Epithelial cell of proximal tubule (primary cell): ENCODE data around the gene ELMO3. TPM values are rescaled to one million over a fixed set of nuclear protein-coding genes. Genes with fewer than 3 reads are reported as not detected.

Experiments
- DNase-seq: peaks from one replicate; pipeline ENCODE4 v3.0.0-alpha.2; 2011; ENCODE audit warnings: low read depth
- H3K4me3 ChIP-seq: 2 replicates; pipeline ENCODE4 v1.5.1; 2011; ENCODE audit warnings: low read depth, mild to moderate bottlenecking, low read length
- CTCF ChIP-seq: conservative IDR thresholded peaks from 2 replicates; pipeline ENCODE4 v1.5.1; 2012; ENCODE audit warnings: low read depth, mild to moderate bottlenecking, low read length
- total RNA-seq: library from RNA; depleted of rRNA; stranded (reverse); fragments of >200 nt; gene quantifications from 2 replicates; pipeline ENCODE4 v1.2.3, GENCODE V29; 2015

ELMO3 gene
- total RNA-seq, 1 donor from 2014 or later: 11.0 TPM

DNA sequence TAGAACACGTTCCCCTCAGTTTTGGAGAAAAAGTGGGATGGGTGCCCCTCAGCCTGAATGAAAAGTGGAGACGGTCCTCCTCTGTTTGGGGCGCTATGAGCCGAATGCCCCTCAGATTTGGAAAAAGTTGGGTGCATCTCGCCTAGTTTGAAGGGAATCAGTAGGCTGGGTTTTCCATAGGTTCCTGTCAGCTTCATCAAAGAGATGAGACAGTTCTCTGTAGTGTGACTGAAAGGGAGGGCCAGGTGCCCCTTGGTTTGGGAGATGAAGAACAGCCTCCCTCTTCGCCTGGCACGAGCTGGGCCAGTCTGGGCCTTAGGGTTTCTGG is 49.1 kb downstream of the ELMO3 start:
- DNase-seq: no peak
- H3K4me3 ChIP-seq: peak overlapping the region; percentile 59
- TF ChIP-seq CTCF: no peak

DNA sequence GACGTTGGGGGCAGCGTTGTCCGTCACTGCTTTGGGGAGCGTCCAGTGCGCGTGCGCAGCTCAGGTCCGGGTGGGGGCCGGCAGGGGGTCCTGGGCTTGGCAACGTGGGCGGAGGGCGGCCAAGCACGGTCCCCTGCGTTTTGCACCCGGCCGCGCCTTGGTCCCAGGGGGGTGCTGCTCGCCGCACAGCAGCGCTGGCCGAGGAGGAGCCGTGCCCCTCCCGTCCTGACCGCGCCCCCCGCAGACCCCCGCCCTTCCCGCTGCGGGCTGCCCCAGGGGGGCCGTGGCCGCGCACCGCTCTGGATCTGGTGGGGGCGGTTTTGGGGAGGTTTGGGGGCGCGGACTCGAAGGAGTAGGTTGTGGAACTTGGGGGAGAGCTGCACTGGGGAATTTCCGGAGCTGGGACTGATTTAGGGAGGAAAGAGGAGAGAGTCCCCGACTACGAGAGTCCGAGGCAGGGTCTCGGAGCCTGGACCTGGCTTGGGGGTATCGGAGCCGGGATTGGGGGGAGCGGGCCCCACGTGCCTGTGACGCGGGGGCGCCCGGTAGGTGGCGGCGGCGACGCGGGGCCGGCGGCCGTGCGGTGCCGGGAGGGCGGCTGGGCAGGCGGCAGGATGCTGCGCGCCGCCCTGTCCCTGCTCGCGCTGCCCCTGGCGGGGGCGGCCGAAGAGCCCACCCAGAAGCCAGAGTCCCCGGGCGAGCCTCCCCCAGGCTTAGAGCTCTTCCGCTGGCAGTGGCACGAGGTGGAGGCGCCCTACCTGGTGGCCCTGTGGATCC is 49.7 kb downstream of the ELMO3 start, which contains the start of gene SLC9A5:
TSS of gene SLC9A5 (plus strand) at position 579 of the 777 bp plus-strand sequence. CDS start at position 615, 36 bp downstream.
- TF ChIP-seq CTCF: no peak

DNA sequence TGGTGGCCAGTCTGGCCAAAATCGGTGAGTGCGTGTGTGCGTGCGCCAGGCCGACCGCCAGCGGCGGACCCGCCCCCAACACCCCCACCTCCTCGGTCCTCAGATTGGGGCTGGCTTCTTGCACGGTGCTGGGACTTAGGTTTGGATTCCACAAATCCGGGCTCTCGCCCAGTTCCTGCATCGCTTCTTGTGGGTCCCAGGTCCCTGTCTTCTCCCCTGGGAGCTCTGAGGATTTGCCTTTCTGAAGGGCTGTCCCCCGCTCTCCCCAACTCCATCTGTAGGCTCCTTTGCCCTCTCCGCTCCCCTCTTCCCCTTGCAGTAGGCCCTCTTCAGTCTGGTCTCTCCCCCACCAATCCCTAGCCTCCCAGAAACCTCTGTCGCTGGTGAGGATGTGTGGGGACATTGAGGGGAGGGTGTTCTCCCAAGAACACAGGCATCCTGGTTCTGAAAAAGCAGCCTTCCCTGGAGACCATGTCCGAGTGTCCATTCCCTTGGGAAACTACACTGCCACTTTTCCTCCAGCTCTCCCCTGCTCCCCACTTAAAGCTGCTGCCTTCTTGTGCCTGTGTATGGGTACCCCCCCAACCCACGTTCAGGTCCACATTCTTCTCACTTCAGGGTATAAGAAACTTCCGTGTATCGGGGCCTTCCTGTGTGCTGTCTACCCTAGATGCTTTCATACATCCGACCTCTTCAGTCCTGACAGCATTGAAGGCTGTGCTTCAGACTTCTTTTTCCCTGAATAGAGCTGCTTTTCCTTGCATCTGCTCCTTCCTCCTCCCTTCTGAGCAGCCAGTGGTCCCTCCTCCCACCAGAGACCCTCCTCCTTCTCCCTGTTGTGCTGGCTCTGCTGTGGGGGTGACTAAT is 50.5 kb downstream of the ELMO3 start:
- no peak for TF ChIP-seq CTCF
- peak overlapping the region; percentile 59 for H3K4me3 ChIP-seq
- DNase-seq: no peak

More for the DNA sequence above, 49.7 kb downstream of the ELMO3 start, which contains the start of gene SLC9A5:
- DNase-seq: no peak
- peak within 1 kb of the TSS; percentile 59 for H3K4me3 ChIP-seq

- TF ChIP-seq CTCF: no peak
- DNase-seq: no peak
- no peak overlapping the region for H3K4me3 ChIP-seq
Observed at GRCh38 chr16:67250045-67250327, 51.1 kb downstream of the ELMO3 start.

DNA sequence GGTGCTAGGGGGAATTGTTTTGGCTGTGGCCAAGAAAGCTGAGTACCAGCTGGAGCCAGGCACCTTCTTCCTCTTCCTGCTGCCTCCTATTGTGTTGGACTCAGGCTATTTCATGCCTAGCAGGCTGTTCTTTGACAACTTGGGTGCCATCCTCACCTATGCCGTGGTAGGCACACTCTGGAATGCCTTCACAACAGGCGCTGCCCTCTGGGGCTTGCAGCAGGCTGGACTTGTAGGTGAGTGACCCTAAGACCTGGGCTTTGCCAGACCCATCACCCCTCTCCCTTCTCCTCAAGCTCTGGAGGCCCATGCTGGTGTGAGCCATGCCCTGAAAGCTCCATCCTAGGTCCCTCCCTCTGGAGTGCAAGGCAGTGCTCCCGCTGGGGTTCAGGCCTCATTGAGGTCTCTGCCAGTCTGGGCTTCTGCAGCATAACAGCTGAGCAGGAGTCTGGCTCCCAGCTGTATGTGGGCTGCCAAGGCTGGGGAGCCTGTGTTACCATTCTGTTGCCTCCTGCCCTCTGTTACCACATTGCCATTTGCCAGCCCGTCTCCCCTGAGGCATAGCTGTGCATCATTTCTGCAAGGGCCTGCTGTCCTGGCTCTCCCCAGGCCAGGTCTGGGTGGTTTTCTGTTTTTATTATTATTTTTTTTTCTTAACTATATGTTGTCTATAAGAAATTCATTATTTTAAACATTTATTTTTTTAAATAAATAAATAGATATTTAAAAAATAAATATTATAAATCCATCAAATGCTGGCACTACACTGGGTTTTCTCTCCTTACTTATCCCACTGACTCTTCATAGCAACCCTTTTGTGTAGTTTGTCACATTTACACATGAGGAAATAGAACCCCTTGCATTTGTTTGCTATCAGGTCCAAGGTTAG is 53.9 kb downstream of the ELMO3 start:
- TF ChIP-seq CTCF: no peak
- no peak overlapping the region for H3K4me3 ChIP-seq
- no peak for DNase-seq

Other genes starting within 250 kb of the ELMO3 start
- 0.75 TPM in 1 of 2 replicates, not detected in the other for gene CES3, start 237.9 kb upstream of the ELMO3 start, total RNA-seq
- 0.52 and 2.0 TPM in 2 replicates for gene CES4A, start 210.5 kb upstream of the ELMO3 start, total RNA-seq
- gene CBFB, start 170.0 kb upstream of the ELMO3 start, total RNA-seq: 74.9 and 178 TPM in 2 replicates
- gene PHAF1, start 89.2 kb upstream of the ELMO3 start, total RNA-seq: 14.7 and 16.4 TPM in 2 replicates
- 1.0 and 2.0 TPM in 2 replicates for gene B3GNT9, start 48.1 kb upstream of the ELMO3 start, total RNA-seq
- gene TRADD, start 39.2 kb upstream of the ELMO3 start, total RNA-seq: 17.6 and 30.6 TPM in 2 replicates
- 4.9 and 12.3 TPM in 2 replicates for gene FBXL8, start 39.2 kb upstream of the ELMO3 start, total RNA-seq
- gene HSF4, start 34.4 kb upstream of the ELMO3 start, total RNA-seq: 0.14 and 0.63 TPM in 2 replicates
- 12.5 and 39.4 TPM in 2 replicates for gene NOL3, start 28.6 kb upstream of the ELMO3 start, total RNA-seq
- gene MATCAP1, start 15.2 kb upstream of the ELMO3 start, total RNA-seq: 5.1 and 11.4 TPM in 2 replicates
- 1.2 TPM in 1 of 2 replicates, not detected in the other for gene EXOC3L1, start 9.0 kb upstream of the ELMO3 start, total RNA-seq
- 78.9 and 108 TPM in 2 replicates for gene E2F4, start 7.0 kb upstream of the ELMO3 start, total RNA-seq
- 49.0 and 54.8 TPM in 2 replicates for gene TMEM208, start 28.0 kb downstream of the ELMO3 start, total RNA-seq
- 16.4 and 20.1 TPM in 2 replicates for gene FHOD1, start 48.4 kb downstream of the ELMO3 start, total RNA-seq
- gene SLC9A5, start 49.8 kb downstream of the ELMO3 start, total RNA-seq: 0.14 and 0.23 TPM in 2 replicates
- 6.6 and 10.2 TPM in 2 replicates for gene PLEKHG4, start 80.4 kb downstream of the ELMO3 start, total RNA-seq
- 0.14 and 0.35 TPM in 2 replicates for gene KCTD19, start 127.6 kb downstream of the ELMO3 start, total RNA-seq
- gene LRRC36, start 127.7 kb downstream of the ELMO3 start, total RNA-seq: 0.07 and 0.52 TPM in 2 replicates
- 0.36 TPM in 1 of 2 replicates, not detected in the other for gene TPPP3, start 194.4 kb downstream of the ELMO3 start, total RNA-seq
- gene ZDHHC1, start 217.3 kb downstream of the ELMO3 start, total RNA-seq: 1.8 and 7.3 TPM in 2 replicates
- gene HSD11B2, start 232.0 kb downstream of the ELMO3 start, total RNA-seq: 1.2 and 2.2 TPM in 2 replicates